SK-N-SH treated with all-trans-retinoic acid at 6 μM for 48 hours (cell line): ENCODE data around the gene HOXB4.

Experiments
- ARNTL ChIP-seq: fragments of 450-650 bp; formaldehyde crosslinking; IDR thresholded peaks from 2 replicates; pipeline ENCODE4 v1.5.0; 2020; ENCODE audit warnings: low read depth, mild to moderate bottlenecking, moderate library complexity, borderline replicate concordance
- CSDC2 ChIP-seq: fragments of 250-450 bp; sonication (Bioruptor Pico); IDR thresholded peaks from 2 replicates; pipeline ENCODE4 v1.5.0; 2020; ENCODE audit warnings: mild to moderate bottlenecking, moderate library complexity
- CSRNP3 ChIP-seq: fragments of 250-450 bp; sonication (Bioruptor Pico); IDR thresholded peaks from 2 replicates; pipeline ENCODE4 v1.5.1; 2021; ENCODE audit warnings: mild to moderate bottlenecking, moderate library complexity
- RARB ChIP-seq: fragments of 250-450 bp; sonication (Bioruptor Pico); IDR thresholded peaks from 2 replicates; pipeline ENCODE4 v1.8.0; 2021; ENCODE audit warnings: mild to moderate bottlenecking, moderate library complexity
- TOX ChIP-seq: fragments of 250-450 bp; sonication (Bioruptor Pico); IDR thresholded peaks from 2 replicates; pipeline ENCODE4 v1.8.0; 2021; ENCODE audit warnings: mild to moderate bottlenecking, moderate library complexity, borderline replicate concordance
- ZFP30 ChIP-seq: fragments of 450-650 bp; formaldehyde crosslinking; IDR thresholded peaks from 2 replicates; pipeline ENCODE4 v1.5.0; 2022; ENCODE audit warnings: mild to moderate bottlenecking, moderate library complexity
- ZNF70 ChIP-seq: fragments of 450-650 bp; formaldehyde crosslinking; IDR thresholded peaks from 2 replicates; pipeline ENCODE4 v1.5.0; 2020; ENCODE audit warnings: mild to moderate bottlenecking, moderate library complexity
- TF ChIP-seq, protein P1 (sequence below): fragments of 250-450 bp; sonication (Bioruptor Pico); IDR thresholded peaks from 2 replicates; pipeline ENCODE4 v1.8.0; 2021; ENCODE audit warnings: low read depth, mild to moderate bottlenecking, moderate library complexity, borderline replicate concordance
- TF ChIP-seq, protein P2 (sequence below): fragments of 250-450 bp; sonication (Bioruptor Pico); IDR thresholded peaks from 2 replicates; pipeline ENCODE4 v1.5.0; 2020; ENCODE audit warnings: mild to moderate bottlenecking, moderate library complexity
- TF ChIP-seq, protein P3 (sequence below): fragments of 250-450 bp; sonication (Bioruptor Pico); IDR thresholded peaks from 2 replicates; pipeline ENCODE4 v1.8.0; 2020; ENCODE audit warnings: mild to moderate bottlenecking, moderate library complexity, borderline replicate concordance

DNA sequence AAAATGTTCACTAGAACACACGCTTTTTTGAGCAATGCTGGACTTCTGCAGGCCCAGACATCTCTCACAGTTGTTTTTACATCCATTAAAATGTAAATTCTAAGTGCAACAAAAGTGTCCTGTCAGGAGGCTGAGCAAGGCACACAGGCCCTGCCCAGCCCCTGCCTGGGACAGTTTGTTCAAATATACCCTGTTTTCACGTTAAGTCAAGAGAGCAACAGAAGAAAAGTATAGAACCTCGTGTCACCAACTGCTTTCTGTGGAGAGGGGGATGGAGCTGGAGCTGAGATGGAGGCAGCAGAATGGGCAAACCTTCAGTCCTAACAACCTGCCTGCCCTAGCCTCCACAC, 28.9 kb downstream of the HOXB4 start:
- TF ChIP-seq, protein P1, sequence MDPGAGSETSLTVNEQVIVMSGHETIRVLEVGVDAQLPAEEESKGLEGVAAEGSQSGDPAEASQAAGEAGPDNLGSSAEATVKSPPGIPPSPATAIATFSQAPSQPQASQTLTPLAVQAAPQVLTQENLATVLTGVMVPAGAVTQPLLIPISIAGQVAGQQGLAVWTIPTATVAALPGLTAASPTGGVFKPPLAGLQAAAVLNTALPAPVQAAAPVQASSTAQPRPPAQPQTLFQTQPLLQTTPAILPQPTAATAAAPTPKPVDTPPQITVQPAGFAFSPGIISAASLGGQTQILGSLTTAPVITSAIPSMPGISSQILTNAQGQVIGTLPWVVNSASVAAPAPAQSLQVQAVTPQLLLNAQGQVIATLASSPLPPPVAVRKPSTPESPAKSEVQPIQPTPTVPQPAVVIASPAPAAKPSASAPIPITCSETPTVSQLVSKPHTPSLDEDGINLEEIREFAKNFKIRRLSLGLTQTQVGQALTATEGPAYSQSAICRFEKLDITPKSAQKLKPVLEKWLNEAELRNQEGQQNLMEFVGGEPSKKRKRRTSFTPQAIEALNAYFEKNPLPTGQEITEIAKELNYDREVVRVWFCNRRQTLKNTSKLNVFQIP (CRISPR knock-in tag) = no peak
- TF ChIP-seq CSRNP3 (CRISPR knock-in tag) (no peak), CSDC2 (CRISPR knock-in tag) (no peak), ARNTL (CRISPR knock-in tag) (no peak), RARB (no peak), ZNF70 (CRISPR knock-in tag) (no peak), ZFP30 (no peak), TOX (CRISPR knock-in tag) (no peak)
- TF ChIP-seq, protein P2, sequence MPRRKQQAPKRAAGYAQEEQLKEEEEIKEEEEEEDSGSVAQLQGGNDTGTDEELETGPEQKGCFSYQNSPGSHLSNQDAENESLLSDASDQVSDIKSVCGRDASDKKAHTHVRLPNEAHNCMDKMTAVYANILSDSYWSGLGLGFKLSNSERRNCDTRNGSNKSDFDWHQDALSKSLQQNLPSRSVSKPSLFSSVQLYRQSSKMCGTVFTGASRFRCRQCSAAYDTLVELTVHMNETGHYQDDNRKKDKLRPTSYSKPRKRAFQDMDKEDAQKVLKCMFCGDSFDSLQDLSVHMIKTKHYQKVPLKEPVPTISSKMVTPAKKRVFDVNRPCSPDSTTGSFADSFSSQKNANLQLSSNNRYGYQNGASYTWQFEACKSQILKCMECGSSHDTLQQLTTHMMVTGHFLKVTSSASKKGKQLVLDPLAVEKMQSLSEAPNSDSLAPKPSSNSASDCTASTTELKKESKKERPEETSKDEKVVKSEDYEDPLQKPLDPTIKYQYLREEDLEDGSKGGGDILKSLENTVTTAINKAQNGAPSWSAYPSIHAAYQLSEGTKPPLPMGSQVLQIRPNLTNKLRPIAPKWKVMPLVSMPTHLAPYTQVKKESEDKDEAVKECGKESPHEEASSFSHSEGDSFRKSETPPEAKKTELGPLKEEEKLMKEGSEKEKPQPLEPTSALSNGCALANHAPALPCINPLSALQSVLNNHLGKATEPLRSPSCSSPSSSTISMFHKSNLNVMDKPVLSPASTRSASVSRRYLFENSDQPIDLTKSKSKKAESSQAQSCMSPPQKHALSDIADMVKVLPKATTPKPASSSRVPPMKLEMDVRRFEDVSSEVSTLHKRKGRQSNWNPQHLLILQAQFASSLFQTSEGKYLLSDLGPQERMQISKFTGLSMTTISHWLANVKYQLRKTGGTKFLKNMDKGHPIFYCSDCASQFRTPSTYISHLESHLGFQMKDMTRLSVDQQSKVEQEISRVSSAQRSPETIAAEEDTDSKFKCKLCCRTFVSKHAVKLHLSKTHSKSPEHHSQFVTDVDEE (CRISPR knock-in tag) = no peak
- TF ChIP-seq, protein P3, sequence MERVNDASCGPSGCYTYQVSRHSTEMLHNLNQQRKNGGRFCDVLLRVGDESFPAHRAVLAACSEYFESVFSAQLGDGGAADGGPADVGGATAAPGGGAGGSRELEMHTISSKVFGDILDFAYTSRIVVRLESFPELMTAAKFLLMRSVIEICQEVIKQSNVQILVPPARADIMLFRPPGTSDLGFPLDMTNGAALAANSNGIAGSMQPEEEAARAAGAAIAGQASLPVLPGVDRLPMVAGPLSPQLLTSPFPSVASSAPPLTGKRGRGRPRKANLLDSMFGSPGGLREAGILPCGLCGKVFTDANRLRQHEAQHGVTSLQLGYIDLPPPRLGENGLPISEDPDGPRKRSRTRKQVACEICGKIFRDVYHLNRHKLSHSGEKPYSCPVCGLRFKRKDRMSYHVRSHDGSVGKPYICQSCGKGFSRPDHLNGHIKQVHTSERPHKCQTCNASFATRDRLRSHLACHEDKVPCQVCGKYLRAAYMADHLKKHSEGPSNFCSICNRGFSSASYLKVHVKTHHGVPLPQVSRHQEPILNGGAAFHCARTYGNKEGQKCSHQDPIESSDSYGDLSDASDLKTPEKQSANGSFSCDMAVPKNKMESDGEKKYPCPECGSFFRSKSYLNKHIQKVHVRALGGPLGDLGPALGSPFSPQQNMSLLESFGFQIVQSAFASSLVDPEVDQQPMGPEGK = no peak
